KMS-11 (cell line): ENCODE results near the gene ABHD16B.

Experiments
- H2AFZ ChIP-seq: fragments of 200-600 bp; sonication (generic); 2 replicates; pipeline ENCODE4 v1.6.1; 2016; ENCODE audit warnings: antibody characterized with exemption, mixed run types, low read depth
- H3K27ac ChIP-seq: fragments of 200-600 bp; sonication (generic); 2 replicates; pipeline ENCODE4 v1.6.1; 2016; ENCODE audit warnings: mild to moderate bottlenecking, mixed run types
- H3K27me3 ChIP-seq: fragments of 200-600 bp; sonication (generic); 2 replicates; pipeline ENCODE4 v1.6.1; 2017; ENCODE audit warnings: mild to moderate bottlenecking, low read depth, mixed run types, moderate library complexity; ENCODE audit not compliant: insufficient read depth
- H3K36me3 ChIP-seq: fragments of 200-600 bp; sonication (generic); 2 replicates; pipeline ENCODE4 v1.6.1; 2017; ENCODE audit warnings: mild to moderate bottlenecking, mixed run types; ENCODE audit not compliant: insufficient read depth
- H3K4me1 ChIP-seq: fragments of 200-600 bp; sonication (generic); 2 replicates; pipeline ENCODE4 v1.6.1; 2016; ENCODE audit warnings: mild to moderate bottlenecking, low read depth, mixed run types; ENCODE audit not compliant: poor library complexity, severe bottlenecking
- H3K4me2 ChIP-seq: fragments of 200-600 bp; sonication (generic); 2 replicates; pipeline ENCODE4 v1.7.0; 2016; ENCODE audit warnings: mild to moderate bottlenecking, mixed run types
- H3K4me3 ChIP-seq: fragments of 200-600 bp; sonication (generic); IDR thresholded peaks from 2 replicates; pipeline ENCODE4 v1.6.1; 2017; ENCODE audit warnings: low read depth, low read length, mixed read lengths; ENCODE audit not compliant: insufficient read depth
- H3K79me2 ChIP-seq: fragments of 200-600 bp; sonication (generic); 2 replicates; pipeline ENCODE4 v1.6.1; 2016; ENCODE audit warnings: low read depth, mixed run types; ENCODE audit not compliant: insufficient read depth
- H3K9ac ChIP-seq: fragments of 200-600 bp; sonication (generic); 2 replicates; pipeline ENCODE4 v1.6.1; 2016; ENCODE audit warnings: mild to moderate bottlenecking, mixed run types
- H4K20me1 ChIP-seq: fragments of 200-600 bp; sonication (generic); 2 replicates; pipeline ENCODE4 v1.6.1; 2016; ENCODE audit warnings: mild to moderate bottlenecking, mixed run types; ENCODE audit not compliant: insufficient read depth
- TF ChIP-seq, protein P1 (sequence below): fragments of 200-600 bp; sonication (generic); conservative IDR thresholded peaks from 2 replicates; pipeline ENCODE4 v1.6.1; 2017; ENCODE audit warnings: low read depth, mild to moderate bottlenecking, antibody characterized with exemption, low read length, moderate library complexity, mixed read lengths

Gene ABHD16B

DNA sequence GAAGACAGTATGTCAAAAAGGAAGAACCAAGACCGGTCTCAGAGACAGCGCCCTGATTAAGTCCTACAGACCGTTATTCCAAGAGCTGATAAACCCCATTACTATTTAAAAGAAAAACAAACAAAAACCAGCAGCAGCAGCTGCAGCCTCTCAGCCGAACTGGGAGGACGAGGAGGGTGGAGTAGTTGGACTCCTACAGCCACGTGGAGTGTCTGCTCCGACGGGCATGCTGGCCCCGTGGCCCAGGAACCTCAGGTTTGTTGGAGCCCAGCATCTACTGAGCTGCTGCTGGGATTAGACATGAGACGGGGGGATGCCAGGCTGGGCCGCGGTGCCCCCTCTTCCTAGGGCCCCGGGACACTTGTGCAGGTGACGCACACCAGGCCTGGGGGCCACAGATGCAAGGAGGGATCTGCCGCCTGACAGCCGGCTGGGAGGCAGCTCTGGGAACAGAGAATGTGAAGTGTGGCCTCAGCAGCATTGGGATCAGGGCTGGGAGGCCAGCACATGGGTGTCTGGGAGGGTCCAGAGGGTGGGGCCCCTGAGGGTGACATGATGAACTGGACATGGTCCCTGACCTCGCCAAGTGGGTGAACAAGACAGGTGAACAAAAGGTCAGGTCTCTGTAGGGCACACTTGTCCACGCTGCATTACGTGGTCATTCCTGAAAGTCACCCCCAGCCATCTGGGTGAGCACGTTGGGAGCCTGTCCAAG lies 27.4 kb upstream of the ABHD16B start:
- Histone ChIP-seq H3K9ac (no peak overlapping the region), H2AFZ (no peak overlapping the region), H4K20me1 (no peaks in the 10 kb centered on the region), H3K4me2 (no peak overlapping the region), H3K27ac (no peak overlapping the region), H3K27me3 (peaks cover 25% of the 10 kb centered on the region), H3K79me2 (no peaks in the 10 kb centered on the region), H3K4me1 (no peaks in the 10 kb centered on the region), H3K4me3 (no peak overlapping the region), H3K36me3 (no peaks in the 10 kb centered on the region)
- TF ChIP-seq, protein P1, sequence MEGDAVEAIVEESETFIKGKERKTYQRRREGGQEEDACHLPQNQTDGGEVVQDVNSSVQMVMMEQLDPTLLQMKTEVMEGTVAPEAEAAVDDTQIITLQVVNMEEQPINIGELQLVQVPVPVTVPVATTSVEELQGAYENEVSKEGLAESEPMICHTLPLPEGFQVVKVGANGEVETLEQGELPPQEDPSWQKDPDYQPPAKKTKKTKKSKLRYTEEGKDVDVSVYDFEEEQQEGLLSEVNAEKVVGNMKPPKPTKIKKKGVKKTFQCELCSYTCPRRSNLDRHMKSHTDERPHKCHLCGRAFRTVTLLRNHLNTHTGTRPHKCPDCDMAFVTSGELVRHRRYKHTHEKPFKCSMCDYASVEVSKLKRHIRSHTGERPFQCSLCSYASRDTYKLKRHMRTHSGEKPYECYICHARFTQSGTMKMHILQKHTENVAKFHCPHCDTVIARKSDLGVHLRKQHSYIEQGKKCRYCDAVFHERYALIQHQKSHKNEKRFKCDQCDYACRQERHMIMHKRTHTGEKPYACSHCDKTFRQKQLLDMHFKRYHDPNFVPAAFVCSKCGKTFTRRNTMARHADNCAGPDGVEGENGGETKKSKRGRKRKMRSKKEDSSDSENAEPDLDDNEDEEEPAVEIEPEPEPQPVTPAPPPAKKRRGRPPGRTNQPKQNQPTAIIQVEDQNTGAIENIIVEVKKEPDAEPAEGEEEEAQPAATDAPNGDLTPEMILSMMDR = no peak

DNA sequence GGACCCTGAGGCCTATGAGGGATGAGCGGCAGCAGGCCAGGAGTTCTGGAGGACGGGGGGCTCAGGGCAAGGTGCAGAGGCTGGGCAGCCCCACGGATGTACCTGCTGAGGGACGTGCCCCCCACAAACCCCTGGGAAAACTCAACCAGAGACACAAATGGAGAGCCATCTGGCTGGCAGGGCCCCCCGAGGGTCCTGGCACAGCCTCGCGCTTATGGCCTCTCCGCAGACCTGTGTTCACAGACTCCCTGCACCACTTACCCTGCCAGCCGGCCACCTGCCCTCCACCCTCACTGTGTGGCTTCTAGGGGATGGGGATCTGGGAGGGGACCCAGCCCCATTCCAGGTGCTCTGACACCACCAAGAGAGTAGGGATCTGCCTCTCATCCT lies 26.8 kb upstream of the ABHD16B start:
- Histone ChIP-seq H4K20me1 (no peaks in the 10 kb centered on the region), H3K79me2 (no peaks in the 10 kb centered on the region), H3K36me3 (no peaks in the 10 kb centered on the region), H3K27ac (no peak overlapping the region), H3K9ac (no peak overlapping the region), H3K27me3 (peaks cover 23% of the 10 kb centered on the region), H3K4me3 (no peak overlapping the region), H3K4me1 (no peaks in the 10 kb centered on the region), H3K4me2 (no peak overlapping the region), H2AFZ (no peak overlapping the region)
- TF ChIP-seq, protein P1 = no peak

DNA sequence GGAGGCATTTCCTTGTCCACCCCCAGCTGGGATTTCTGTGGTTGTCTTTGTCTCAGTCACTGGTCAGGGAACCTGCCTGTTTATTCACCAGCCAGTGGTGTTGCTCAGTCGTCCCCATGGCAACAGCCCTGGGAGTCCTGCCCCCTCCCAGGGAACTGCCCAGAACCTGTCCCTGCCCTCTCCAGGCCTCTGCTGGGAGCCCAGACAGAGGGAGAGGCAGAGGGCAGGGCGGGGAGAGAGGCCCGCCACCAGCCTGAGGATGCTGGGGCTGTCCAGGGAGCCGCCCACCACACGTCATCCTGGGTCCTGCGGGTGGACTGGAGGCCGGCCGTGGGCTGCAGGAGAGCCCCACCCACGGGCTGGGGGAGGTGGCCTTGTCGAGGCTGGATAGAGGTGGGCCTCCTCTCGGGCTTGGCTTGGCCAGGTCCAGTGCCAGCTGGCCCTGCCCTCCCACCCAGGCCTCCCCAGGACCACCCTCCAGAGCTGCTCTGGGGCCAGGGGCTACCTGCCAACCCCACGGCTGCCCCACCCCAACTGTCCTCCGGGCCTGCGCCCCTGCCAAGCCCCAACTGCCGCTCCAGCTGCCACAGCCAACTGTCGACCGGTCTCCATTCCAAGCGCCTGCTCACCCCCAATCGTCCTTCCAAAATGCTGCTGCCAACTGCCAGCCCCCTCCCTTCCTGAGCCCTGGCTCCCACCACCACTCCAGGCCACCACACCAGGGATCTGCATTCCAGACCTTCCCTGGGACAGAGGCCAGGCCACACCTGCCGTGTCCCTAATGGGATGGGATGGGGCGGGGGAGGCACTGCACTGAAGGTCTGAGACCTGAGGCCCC lies 26.1 kb upstream of the ABHD16B start:
- no peak overlapping the region for H3K4me3 ChIP-seq
- H3K4me1 ChIP-seq = no peaks in the 10 kb centered on the region
- no peak overlapping the region for H3K4me2 ChIP-seq
- TF ChIP-seq, protein P1 = no peak
- H3K9ac ChIP-seq = no peak overlapping the region
- H4K20me1 ChIP-seq = no peaks in the 10 kb centered on the region
- peaks cover 15% of the 10 kb centered on the region for H3K27me3 ChIP-seq
- H3K36me3 ChIP-seq = no peaks in the 10 kb centered on the region
- no peak overlapping the region for H3K27ac ChIP-seq
- H3K79me2 ChIP-seq = no peaks in the 10 kb centered on the region
- H2AFZ ChIP-seq = no peak overlapping the region

DNA sequence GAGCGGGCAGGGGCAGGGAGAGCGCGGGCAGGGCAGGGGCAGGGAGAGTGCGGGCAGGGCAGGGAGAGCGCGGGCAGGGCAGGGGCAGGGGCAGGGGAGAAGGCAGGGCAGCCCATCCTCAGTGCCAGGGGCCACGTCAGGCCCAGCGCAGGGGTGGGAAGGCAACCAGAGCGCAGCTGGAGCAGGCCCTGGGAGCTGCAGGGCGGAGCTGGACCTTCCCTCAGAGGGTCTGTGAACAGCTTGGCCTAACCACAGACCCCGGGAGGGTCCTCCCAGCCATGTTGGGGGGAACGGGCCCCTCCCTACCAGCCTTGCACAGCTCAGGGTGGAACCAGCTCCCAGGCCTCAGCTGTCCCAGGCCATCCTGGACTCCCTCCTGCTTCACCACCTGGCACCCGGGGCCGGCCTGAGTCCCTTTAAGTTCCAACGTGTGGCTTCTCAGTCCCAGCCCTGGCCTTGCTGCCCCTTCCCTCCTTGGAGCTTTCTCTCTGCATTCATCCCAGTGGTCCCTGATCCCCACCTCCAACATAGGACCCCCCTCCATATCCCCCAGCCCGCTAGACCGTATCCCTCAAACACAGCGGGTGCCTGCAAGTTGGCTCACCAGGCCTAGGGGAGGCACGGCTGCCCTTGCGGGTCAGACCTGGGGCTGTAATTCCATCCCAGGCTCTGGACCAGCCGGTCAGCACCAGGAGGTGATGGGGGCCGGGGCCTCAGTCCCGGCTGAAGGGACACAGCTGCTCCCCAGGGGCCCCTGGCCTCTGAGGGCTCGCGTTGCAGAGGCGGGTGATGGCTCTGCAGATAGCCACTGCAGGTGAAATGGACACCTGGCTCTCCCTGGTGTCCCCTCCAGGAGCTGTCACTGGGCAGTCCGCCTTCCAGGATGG lies 24.6 kb upstream of the ABHD16B start:
- Histone ChIP-seq H3K9ac (no peak overlapping the region), H3K27me3 (peaks cover 26% of the 10 kb centered on the region; the same call in 1 of the 2 replicates), H3K4me2 (no peak overlapping the region), H3K4me3 (no peak overlapping the region), H3K79me2 (no peaks in the 10 kb centered on the region), H3K27ac (no peak overlapping the region), H3K4me1 (no peaks in the 10 kb centered on the region), H3K36me3 (no peaks in the 10 kb centered on the region), H4K20me1 (no peaks in the 10 kb centered on the region), H2AFZ (no peak overlapping the region)
- TF ChIP-seq, protein P1 = no peak
